8988T (cell line): ENCODE results near the gene UQCC3.
"Not testable (repeated sequence)": the region's sequence is repeated elsewhere in the genome, so short reads cannot be mapped to it uniquely, and the experiment has no call there.

Source experiments
- DNase-seq: peaks from one replicate; pipeline ENCODE4 v3.0.0; 2011

UQCC3 gene

DNA sequence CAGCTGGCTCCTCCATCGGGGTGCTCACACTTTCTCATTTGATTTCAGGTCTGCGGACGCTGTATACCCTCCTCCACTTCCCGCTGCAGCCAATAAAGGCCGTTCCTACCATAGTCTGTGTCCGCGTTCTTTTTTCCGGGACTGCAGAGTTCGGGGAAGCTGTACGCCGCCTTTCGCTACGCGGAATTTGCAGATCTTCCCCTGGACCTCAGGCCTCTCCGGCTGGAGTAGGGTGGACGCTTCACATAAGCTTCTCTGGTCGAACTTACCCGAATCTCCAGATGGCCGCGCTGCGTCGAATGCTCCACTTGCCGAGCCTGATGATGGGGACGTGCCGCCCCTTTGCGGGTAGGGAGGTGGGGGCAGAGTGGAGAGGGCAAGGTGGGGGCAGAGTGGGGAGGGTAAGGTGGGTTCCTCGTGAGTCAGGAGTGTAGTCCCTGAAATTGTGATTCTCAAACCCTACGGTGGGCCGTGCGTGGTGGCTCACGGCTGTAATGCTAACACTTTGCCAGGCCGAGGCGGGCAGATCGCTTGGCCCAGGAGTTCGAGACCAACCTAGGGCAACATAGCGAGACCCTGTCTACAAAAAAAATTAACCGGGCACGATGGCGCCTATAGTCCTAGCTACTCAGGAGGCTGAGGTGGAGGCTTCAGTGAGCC, 5.7 kb upstream of the UQCC3 start:
- no peak for DNase-seq

DNA sequence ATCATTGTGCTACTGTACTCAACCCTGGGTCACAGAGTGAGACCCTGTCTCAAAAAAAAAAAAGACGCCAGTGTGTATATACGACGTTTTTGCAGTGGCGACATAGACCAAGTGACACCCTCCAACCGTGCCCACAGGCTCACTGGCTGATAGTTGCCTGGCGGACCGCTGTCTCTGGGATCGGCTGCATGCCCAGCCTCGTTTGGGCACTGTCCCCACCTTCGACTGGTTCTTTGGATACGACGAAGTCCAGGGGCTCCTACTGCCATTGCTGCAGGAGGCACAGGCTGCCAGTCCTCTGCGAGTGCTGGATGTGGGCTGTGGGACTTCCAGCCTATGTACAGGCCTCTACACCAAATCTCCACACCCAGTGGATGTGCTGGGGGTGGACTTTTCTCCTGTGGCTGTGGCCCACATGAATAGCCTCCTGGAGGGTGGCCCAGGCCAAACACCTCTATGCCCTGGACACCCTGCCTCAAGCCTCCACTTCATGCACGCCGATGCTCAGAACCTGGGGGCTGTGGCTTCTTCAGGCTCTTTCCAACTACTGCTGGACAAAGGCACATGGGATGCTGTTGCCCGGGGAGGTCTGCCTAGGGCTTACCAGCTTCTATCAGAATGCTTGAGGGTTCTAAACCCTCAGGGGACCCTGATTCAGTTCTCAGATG, 5.1 kb upstream of the UQCC3 start:
- DNase-seq = no peak

DNA sequence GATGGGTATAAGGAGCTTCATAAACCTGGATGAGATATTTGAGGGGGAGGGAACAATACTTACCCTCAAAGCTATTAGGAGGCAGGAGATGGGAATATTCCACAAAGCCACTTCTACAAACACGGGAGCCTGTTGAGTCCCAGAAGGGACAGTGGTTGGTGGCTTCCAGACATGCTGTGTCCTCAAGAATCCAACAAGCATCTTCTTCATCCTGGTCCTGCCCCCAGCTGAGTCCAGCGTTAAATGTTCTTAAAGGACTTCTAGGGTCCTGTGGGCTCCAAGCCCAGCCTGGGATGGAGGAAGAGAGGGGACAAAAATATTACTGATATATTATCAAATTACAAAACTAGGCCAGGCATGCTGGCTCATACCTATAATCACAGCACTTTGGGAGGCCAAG, 4.0 kb upstream of the UQCC3 start:
- DNase-seq = no peak

DNA sequence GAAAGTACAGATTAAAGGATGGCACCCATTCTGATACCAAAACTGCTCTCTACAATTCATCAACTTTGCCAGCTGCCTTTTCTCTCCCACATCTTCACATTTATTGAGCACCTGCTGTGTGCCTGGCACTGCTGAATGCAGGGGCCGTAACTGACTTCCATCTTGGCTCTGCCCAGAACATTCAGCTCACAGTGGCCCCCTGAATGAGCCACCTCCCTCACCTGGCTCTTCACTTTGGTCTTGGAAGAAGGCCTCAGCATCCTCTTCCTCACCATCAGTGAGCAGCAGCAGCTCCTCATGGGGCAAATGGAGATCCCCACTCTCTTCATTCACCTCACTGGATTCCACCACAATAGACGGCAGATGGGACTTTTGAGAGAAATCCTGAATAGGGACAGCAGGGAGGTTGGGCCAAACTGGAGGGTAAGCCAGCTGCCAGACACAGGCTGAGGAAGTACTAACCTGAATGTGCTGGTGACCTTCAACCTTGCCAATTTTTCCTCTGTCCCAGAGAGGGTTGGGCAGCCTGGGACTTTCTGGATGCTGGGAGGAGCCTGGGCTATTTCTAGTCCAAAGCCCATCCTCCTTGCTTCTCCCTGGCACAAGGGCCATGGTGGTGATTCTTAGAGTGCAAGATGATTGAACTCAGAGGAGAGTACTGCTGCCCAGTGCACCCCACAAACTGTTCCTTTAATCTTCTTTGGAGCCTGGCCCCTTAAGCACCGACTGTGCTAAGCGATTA, 1.9 kb upstream of the UQCC3 start:
- DNase-seq = no peak

DNA sequence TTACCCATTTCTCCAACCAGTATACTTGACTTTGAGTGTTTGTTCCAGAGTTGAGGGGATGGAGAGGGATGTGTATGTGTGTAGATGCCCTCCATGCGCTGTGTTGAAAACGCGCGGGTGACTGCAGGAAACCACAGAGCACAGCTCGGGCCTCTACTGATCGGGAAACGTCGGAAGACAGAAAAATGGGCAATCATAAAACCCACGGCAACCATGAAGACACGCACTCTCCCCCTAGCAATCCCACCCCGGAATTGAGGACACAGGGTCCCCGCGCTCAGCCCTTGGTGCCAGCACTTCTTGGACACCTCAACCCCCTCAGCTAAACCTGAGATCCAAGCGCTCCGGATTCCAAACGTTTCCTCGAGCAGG, 251 bp upstream of the UQCC3 start:
- no peak for DNase-seq

DNA sequence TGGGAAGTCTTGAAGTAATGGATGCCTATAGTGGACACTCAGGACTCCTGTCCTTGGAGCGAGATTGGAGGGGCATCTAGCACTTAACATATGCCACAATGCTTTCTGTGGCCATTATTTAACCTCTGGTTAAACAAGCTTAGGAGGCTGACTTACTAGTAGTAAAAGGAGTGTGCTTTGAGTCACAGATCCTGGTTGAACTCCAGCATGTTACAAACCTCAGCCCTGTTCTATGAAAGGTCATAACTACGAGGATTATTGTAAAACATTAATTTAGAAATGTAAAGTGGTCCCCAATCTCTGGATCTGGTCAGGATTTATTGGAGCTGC, 1.7 kb downstream of the UQCC3 start:
- DNase-seq = no peak

DNA sequence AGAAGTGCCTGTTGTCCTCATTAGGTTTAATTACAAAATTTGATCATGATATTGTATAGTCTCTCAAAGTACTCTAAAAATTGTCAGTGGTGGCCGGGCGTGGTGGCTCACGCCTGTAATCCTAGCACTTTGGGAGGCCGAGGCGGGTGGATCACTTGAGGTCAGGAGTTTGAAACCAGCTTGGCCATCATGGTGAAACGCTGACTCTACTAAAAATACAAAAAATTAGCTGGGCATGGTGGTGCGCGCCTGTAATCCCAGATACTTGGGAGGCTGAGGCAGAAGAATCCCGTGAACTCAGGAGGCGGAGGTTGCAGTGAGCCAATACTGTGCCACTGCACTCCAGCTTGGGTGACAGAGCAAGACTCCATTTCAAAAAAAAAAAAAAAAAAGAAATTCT, 3.9 kb downstream of the UQCC3 start:
- DNase-seq = not testable (repeated sequence)

DNA sequence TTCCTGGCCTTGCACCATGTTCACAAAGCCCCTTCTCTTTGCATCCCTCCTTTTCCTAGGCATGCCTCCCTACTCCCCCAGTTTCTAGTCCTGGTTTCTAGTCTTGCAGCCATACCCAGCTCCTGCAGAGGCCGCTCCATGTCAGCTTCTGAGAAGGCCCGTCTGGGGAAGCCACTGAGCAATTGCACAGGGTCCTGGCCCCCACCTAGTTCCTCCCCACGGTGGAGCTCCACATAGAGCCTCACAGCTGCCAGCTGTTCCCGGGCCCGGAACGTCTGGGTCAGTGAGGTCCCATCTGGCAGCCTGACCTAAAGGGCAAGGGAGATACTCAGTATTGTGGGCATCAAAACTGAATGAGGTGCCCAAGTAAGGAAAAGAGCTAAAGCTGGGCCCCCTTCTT, 5.2 kb downstream of the UQCC3 start:
- DNase-seq = peak; percentile 44

DNA sequence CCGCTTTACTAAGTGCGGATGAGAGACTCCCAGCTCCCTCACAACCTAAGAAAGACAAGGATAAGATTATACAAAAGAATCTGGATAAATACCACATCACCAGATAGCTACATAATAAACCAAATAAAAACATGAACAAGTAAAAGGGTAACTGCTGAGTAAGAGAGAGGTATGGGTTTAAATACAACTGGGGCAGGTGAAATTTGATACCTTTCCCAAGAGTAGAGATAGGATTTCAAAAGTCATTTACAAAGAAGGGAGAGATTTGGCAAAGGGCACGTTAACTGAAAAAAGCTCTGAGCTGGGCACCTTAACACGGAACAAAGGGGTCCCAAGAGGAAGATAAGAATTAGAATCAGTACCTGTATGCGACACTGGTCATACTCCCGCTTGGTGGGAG, 5.7 kb downstream of the UQCC3 start:
- DNase-seq = no peak

DNA sequence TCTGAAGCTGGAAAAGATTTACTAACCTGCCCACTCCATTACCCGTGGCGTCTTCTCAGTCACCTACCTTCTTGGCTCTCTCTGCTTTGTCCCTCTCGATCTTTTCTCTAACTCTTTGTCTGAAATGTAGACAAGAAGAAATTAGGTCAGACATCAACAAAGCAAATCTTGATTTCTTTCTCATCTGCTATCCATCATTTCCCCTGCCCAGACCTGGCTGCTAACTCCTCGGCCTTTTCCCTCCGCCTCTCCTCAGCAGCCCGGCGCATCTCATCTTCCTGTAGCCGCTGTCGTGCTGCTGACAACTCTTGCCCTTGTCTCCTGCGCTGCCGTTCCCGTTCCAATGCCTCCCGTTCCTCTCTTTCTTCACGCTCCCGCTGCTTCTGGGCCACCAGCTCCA, 6.2 kb downstream of the UQCC3 start:
- DNase-seq = no peak

DNA sequence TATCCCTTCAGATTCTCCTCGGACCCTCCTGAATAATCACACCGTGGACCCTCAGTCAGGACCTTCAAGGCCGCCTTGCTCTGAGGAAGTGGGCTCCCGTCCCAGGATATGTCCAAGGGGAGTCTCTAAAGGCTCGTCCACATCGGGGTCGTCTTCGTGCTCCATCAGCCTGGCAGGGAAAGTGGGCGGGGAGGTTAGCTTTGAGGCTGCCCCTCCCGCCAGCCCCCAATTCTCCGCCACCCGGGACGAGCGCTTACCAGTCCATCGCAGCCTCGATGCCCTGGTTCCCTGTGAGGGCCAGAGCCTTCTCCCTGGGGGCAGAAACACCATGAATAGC, 6.9 kb downstream of the UQCC3 start:
- DNase-seq = no peak

DNA sequence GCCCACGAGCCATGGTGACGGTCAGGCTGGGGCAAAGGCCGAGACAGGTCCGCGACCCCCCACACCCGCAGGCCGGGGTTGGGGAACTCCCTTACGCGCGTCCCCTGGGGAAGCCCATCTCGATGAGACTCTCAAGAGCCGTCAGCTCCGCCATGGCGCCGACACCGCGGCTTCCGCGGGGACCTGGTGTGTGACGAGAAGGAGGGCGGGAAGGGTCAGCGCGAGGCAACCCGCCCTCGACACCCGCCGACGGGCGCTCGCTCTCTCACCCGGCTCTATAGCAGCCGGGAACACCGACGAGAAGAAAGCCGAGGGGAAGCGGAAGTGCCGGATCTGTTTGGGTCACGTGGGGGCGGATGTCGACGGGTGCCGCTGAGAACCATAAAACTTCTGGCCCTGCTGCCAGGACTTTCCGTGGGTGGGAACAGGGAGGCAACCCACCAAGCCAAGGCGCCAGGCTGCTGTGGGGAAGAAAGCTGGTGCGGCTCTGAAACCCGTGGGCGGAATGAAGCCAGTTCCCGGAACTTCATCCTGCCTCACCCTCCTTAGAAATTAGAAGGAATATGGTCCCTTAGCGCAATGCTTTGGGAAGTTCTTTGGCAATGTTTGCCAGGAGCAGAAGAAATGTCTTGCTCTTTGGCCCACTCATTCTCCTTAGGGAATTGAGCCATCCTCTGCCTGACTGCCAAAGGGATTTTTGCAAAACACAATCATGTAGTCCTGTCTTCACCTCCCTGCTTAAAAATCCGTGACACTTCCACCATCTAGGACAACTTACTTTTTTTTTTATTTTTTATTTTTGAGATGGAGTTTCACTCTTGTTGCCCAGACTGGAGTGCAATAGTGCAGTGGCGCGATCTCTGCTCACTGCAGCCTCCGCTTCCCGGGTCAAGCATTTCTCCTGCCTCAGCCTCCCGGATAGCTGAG, 7.6 kb downstream of the UQCC3 start, which contains the start of gene UBXN1:
UBXN1 (minus strand) TSS at position 304 of the 927 bp plus-strand sequence; CDS start at position 154, 150 bp downstream.
- peak; percentile 90 for DNase-seq

DNA sequence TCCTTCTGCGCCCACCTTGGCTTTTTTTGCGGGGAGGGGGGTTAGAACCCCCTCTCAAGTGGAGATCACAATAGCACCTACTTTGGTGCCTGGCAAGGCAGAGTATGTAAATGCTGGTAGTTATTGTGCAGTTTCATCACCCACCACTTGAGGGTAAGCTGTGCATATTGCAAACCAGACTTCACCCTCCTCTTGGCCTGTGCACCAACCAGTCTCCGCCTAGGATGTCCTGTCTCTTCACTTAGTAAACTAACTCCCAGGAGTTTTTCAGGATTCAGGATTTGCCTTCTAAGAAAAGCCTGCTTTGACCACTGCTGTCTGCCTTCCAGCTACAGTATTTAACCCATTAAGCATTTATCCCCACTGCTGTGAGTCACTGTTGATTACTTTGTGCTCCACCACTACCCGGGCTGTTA, 9.4 kb downstream of the UQCC3 start:
- peak; percentile 78 for DNase-seq

DNA sequence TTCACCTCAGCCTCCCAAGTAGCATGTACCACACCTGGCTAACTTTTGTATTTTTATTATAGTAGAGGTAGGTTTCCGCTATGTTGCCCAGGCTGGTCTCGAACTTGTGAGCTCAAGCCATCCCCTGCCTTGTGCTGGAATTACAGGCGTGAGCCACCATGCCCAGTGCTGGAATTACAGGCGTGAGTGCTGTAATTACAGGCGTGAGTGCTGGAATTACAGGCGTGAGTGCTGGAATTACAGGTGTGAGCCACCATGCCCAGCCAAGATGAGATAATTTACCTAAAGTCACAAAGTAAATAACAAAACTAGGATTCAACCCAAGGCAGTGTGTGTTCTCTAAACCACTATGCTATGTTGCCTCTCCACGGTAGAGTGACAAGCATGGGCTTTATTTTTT, 11.0 kb downstream of the UQCC3 start:
- no peak for DNase-seq

DNA sequence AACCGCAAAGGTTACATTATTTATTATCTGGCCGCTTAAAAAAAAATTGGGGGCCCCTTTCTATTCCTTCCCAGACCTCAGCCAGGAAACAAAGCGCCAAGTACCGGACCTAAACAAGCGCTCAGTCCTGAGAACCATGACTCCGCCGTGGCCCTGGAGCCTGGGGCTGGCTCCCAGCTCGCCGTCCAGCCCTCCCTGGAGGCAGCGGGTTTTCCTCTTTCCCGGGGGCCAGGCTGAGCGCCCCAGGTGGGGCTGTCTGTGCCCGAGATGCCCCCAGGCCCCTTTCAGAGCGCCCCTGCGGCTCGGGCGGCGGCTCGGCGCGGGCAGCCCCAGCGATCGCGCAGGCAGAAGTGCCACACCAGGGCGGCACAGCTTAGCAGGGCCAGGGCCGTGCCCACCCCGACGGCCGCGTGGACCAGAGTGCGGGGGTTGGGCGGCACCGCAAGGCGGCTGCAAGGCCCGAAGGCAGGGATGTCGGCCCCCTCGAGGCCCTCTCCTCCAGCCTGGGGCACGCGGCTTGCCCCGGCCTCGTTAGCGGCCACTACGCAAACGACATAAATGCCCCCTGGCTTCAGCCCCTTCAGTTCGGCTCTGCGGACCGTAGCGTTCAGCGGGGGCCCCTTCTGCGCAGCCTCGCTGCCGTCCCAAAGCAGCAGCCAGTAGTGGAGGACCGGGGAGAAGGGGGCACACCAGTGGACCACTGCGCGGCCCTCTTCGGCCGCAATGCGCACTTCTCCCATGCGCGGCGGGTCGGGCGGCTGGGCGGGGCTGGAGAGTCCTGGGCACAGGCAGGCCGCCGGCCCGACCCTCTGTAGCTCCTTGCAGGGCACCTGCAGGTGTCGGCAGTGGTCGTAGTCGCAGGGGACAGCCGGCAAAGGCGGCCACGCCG, 16.3 kb downstream of the UQCC3 start:
- DNase-seq = no peak

DNA sequence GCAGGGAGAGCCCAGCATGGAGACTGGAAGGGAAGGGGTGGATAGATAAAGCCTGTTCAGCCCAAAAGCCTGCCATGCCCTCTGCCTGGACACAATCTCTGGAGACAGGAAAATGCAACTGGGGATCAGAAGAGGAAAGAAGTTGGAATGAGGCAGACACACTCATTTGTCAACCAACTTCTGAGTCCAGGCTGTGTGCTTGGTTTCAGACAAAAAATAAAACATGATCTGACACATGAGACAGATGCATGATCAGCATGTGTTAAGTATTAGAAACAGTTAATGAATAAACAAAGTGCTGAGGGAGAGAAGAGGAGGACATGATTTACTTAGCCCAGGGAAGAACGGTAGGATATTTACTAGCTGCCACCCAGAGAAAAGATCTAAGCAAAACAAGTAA, 17.0 kb downstream of the UQCC3 start:
- DNase-seq = no peak

DNA sequence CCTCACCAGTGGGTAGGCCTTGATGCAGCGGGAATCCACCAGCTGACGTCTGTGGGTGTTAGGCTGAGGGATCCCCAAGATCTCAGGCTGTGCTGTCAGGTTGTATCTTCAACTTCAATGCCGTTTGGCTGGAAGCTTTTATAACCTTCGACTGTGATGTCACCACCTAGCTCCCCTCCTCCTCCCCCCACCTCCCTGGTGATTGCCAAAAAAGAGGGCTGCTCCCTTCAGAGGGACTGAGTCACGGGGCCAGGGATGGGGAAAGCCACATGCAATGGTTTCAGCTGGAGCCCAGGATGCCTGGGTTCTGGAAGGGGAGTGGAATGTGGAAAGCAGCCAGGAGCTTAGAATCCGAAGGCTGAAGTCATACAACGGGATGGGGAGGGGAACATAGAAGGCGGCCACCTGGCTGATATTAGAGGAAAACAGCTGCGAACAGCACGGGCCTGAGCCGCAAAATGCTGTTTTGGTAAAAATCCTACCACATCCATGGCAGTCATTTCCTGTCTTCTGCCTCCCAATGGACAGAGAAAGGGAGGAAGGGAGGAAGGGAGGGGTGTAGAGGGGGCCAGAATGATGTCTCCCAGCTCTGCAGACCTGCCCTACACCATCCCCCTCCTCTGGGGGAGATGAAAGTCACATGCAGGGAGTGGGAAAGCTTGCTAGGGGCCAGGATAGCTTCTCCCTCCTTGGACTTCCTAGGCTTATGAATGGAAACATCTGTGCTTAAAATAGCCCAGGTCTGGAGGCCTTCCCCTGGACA, 18.1 kb downstream of the UQCC3 start, which contains the start of gene LRRN4CL:
LRRN4CL (minus strand) TSS at position 110 of the 763 bp plus-strand sequence. CDS start 1,022 bp downstream, outside the sequence.
- DNase-seq = peak; percentile 56

DNA sequence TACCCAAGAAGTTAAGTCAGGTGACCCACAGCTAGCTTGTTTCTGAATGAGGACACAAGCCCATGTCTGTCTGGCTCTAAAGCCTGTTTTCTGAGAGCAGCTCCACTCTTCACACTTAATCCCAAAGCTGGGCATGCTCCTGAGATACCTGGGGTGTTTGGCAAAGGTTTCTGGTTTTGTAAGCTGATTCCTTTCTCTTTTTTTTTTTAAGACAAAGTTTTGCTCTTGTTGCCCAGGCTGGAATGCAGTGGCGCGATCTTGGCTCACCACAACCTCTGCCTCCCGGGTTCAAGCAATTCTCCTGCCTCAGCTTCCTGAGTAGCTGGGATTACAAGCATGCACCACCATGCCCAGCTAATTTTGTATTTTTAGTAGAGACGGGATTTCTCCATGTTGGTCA, 22.2 kb downstream of the UQCC3 start:
- DNase-seq = not testable (repeated sequence)

DNA sequence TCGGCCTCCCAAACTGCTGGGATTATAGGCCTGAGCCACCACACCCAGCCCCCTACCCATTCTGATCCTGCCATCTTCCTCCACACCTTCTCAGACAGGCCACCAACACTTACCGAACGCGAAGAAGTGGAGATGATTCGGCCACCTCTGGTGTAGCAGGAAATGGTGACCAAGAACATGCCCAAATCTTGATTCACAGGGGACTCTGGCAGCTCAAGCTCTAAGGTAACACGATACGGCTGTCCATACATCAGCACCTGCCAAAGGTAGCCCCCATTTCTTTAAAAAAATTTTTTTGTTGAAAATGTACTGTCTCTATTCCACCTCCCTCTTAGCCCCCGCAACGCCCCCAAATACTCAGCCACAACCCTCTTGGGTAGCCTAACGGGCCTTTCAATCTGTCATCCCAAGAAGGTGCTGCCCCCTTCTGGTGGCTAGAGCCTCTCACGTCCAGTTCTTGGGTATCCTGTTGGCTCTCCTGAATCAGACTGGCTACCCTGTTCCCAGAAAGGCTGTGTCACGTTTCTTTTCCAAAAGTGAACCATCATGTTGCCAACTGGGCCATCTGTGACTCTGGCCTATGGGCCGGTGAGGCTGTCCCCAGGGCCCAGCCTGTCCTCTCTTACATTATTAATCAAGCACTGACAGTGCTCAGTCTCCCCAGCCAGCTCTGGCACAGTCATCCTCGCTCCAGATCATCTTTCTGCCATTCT, 23.1 kb downstream of the UQCC3 start:
- DNase-seq = peak; percentile 76

DNA sequence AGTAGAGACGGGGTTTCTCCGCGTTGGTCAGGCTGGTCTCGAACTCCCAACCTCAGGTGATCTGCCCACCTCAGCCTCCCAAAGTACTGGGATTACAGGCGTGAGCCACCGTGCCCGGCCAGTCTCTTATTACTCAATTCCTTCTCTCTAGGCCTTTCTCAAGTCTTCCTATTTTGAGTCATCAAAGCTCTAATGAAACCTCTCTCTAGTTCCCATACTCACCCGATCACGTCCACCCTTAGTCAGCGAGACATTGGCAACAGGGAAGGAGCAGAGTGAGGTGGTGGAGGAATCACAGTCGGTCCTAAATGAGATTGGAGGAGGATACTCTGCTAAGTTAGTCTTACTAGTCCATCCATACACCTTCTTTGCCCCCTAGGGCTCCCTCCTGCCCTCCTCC, 30.8 kb downstream of the UQCC3 start:
- no peak for DNase-seq

DNA sequence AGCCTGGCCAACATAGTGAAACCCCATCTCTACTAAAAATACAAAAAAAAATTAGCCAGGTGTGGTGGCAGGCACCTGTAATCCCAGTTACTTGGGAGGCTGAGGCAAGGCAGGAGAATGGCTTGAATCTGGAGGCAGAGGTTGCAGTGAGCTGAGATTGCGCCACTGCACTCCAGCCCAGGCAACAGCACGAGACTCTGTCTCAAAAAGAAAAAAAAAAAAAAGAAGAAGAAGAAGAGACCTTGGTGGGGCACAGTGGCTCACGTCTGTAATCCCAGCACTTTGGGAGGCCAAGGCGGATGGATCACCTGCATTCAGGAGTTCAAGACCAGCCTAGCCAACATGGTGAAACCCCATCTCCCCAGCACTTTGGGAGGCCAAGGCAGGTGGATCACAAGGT, 32.4 kb downstream of the UQCC3 start:
- DNase-seq = not testable (repeated sequence)
